PC-3 (cell line): ENCODE data around the gene ODAM. TPM values are rescaled to one million over a fixed set of nuclear protein-coding genes. Genes with fewer than 3 reads are reported as not detected.

ENCODE experiments used
- ATAC-seq: fragments of 200-7000 bp; cut with Tn5 transposase; 2 replicates; pipeline ENCODE4 v1.9.1; 2020; ENCODE audit warnings: mild to moderate bottlenecking, moderate library complexity
- BruUV-seq: library from RNA; stranded (reverse); fragments of 400-500 nt; replicated peaks from 2 replicates; lab custom pipeline; 2021; lab: Mats Ljungman, UMichigan
- CTCF ChIA-PET: fragments of 300-600 bp; sonication (Branson Sonifier 250); formaldehyde crosslinking; loops from one replicate; lab custom pipeline; 2022; ENCODE audit warnings: antibody characterized with exemption; lab: Charles Lee
- POLR2A ChIA-PET: fragments of 300-600 bp; sonication (Branson Sonifier 250); formaldehyde crosslinking; loops from one replicate; lab custom pipeline; 2022; ENCODE audit warnings: antibody characterized with exemption; ENCODE audit not compliant: unreplicated experiment; lab: Charles Lee
- DNase-seq: peaks from one replicate; pipeline ENCODE4 v3.0.0-alpha.2; 2015
- H2AFZ ChIP-seq: fragments of 300-600 bp; sonication (generic); 2 replicates; pipeline ENCODE4 v1.6.0; 2016; ENCODE audit warnings: antibody characterized with exemption, low read length
- H3F3A ChIP-seq: fragments of 300-600 bp; sonication (generic); one replicate; pipeline ENCODE4 v1.6.0; 2017; ENCODE audit warnings: antibody characterized with exemption, low read length, control low read depth, mild to moderate bottlenecking; ENCODE audit not compliant: unreplicated experiment
- H3K27ac ChIP-seq: fragments of 300-600 bp; sonication (generic); 2 replicates; pipeline ENCODE4 v1.5.1; 2016; ENCODE audit warnings: mild to moderate bottlenecking, low read length
- H3K27me3 ChIP-seq: fragments of 300-600 bp; sonication (generic); 2 replicates; pipeline ENCODE4 v1.6.1; 2016; ENCODE audit warnings: low read length, mixed read lengths
- H3K36me3 ChIP-seq: fragments of 300-600 bp; sonication (generic); 2 replicates; pipeline ENCODE4 v1.6.1; 2016; ENCODE audit warnings: low read depth, mixed run types, low read length, mixed read lengths
- H3K4me1 ChIP-seq: fragments of 300-600 bp; sonication (generic); 2 replicates; pipeline ENCODE4 v1.5.1; 2016; ENCODE audit warnings: low read length; ENCODE audit not compliant: insufficient read depth
- H3K4me2 ChIP-seq: fragments of 300-600 bp; sonication (generic); 2 replicates; pipeline ENCODE4 v1.6.0; 2016; ENCODE audit warnings: low read length
- H3K4me3 ChIP-seq: fragments of 300-600 bp; sonication (generic); 2 replicates; pipeline ENCODE4 v1.5.1; 2016; ENCODE audit warnings: mild to moderate bottlenecking, low read length, mixed read lengths
- H3K79me2 ChIP-seq: fragments of 300-600 bp; sonication (generic); 2 replicates; pipeline ENCODE4 v1.6.1; 2017; ENCODE audit warnings: low read length, mixed read lengths
- H3K9ac ChIP-seq: fragments of 300-600 bp; sonication (generic); 2 replicates; pipeline ENCODE4 v1.6.0; 2016; ENCODE audit warnings: mild to moderate bottlenecking, low read length
- H3K9me2 ChIP-seq: fragments of 300-600 bp; sonication (generic); replicated peaks from 2 replicates; pipeline ENCODE4 v1.6.1; 2016; ENCODE audit warnings: mixed run types, low read length, mixed read lengths
- H3K9me3 ChIP-seq: fragments of 300-600 bp; sonication (generic); 2 replicates; pipeline ENCODE4 v1.6.1; 2016; ENCODE audit warnings: low read length, mixed read lengths
- H4K20me1 ChIP-seq: fragments of 300-600 bp; sonication (generic); 2 replicates; pipeline ENCODE4 v1.6.1; 2016; ENCODE audit warnings: low read length, mixed read lengths
- EZH2 ChIP-seq: fragments of 300-600 bp; sonication (generic); IDR thresholded peaks from one replicate; pipeline ENCODE4 v1.6.1; 2017; ENCODE audit warnings: antibody characterized with exemption, mild to moderate bottlenecking, low read length; ENCODE audit not compliant: unreplicated experiment
- EZH2phosphoT487 ChIP-seq: fragments of 300-600 bp; sonication (generic); IDR thresholded peaks from 2 replicates; pipeline ENCODE4 v1.6.1; 2018; ENCODE audit warnings: mild to moderate bottlenecking, antibody characterized with exemption, low read length, borderline replicate concordance
- intact Hi-C: fragments of 100-400 bp; cut with micrococcal nuclease; formaldehyde crosslinking; loops from 2 replicates; pipeline ENCODE4 v1.9.0; 2023
- total RNA-seq: library from RNA; depleted of rRNA; stranded (reverse); fragments of >200 nt; gene quantifications from 2 replicates; pipeline ENCODE4 v1.2.3, GENCODE V29; 2014
- TF ChIP-seq, protein P1 (sequence below): fragments of 300-600 bp; sonication (generic); conservative IDR thresholded peaks from 2 replicates; pipeline ENCODE4 v1.5.1; 2017; ENCODE audit warnings: antibody characterized with exemption, low read depth, mild to moderate bottlenecking, low read length

The ODAM gene
- total RNA-seq, 1 experiment from 2014 or later: not detected

DNA sequence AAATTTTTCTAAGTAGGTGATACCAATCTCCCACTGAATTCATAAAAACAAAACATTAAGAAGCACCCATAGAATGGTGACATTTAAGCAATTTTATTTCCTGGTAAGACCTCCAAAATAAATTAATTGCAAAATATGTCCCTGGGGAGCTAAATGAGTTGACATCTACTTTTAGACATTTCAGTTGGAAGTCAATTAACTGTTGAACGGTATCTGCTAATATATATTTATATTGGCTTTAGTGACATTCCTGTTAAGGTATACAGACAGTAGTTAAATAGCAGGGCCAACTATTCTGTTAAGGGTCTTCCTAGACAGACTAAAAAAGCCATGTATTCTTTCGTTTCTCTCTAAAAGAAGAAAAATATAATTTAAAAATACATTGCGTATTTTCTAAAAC, 41.6 kb upstream of the ODAM start, which contains the start of gene PRR27:
Gene PRR27 (plus strand): TSS at position 301 of the 400 bp plus-strand sequence. CDS start 139 bp downstream, outside the sequence.
- Histone ChIP-seq H3K4me3 (no peak within 1 kb of the TSS), H3K4me2 (no peak within 1 kb of the TSS), H3K9me2 (no peaks in the 10 kb centered on the region), H3K79me2 (no peaks in the 10 kb centered on the region), H3K9me3 (no peaks in the 10 kb centered on the region), H3K36me3 (no peaks in the 10 kb centered on the region), H3K4me1 (no peaks in the 10 kb centered on the region), H3F3A (no peaks in the 10 kb centered on the region), H2AFZ (no peak within 1 kb of the TSS), H3K27me3 (peaks cover 26% of the 10 kb centered on the region), H3K9ac (no peak within 1 kb of the TSS), H3K27ac (no peak within 1 kb of the TSS), H4K20me1 (no peaks in the 10 kb centered on the region)
- ATAC-seq: no peak
- DNase-seq: no peak
- intact Hi-C loops: no loop called here
- no TSS peak for BruUV-seq
- ChIA-PET POLR2A (no interaction called here), CTCF (no interaction called here)
- TF ChIP-seq, protein P1, sequence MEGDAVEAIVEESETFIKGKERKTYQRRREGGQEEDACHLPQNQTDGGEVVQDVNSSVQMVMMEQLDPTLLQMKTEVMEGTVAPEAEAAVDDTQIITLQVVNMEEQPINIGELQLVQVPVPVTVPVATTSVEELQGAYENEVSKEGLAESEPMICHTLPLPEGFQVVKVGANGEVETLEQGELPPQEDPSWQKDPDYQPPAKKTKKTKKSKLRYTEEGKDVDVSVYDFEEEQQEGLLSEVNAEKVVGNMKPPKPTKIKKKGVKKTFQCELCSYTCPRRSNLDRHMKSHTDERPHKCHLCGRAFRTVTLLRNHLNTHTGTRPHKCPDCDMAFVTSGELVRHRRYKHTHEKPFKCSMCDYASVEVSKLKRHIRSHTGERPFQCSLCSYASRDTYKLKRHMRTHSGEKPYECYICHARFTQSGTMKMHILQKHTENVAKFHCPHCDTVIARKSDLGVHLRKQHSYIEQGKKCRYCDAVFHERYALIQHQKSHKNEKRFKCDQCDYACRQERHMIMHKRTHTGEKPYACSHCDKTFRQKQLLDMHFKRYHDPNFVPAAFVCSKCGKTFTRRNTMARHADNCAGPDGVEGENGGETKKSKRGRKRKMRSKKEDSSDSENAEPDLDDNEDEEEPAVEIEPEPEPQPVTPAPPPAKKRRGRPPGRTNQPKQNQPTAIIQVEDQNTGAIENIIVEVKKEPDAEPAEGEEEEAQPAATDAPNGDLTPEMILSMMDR: no peak
- TF ChIP-seq EZH2phosphoT487: no peak
- no peak for TF ChIP-seq EZH2

DNA sequence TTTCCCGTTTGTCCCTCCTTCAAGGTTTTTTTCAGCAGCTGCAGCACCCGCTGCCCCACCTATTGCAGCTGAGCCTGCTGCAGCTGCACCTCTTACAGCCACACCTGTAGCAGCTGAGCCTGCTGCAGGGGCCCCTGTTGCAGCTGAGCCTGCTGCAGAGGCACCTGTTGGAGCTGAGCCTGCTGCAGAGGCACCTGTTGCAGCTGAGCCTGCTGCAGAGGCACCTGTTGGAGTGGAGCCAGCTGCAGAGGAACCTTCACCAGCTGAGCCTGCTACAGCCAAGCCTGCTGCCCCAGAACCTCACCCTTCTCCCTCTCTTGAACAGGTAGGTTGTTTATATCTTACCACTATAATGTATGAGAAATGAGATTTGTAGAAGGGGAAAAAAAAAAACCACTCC, 36.9 kb upstream of the ODAM start:
- no peak overlapping the region for H3K9ac ChIP-seq
- TF ChIP-seq EZH2 (no peak), EZH2phosphoT487 (no peak)
- TF ChIP-seq, protein P1: no peak
- no peak overlapping the region for H2AFZ ChIP-seq
- no peak overlapping the region for H3K4me2 ChIP-seq
- no peaks in the 10 kb centered on the region for H3K79me2 ChIP-seq
- ATAC-seq: no peak
- H3K27ac ChIP-seq: no peak overlapping the region
- H3K27me3 ChIP-seq: peaks cover 19% of the 10 kb centered on the region
- no peaks in the 10 kb centered on the region for H3K36me3 ChIP-seq
- POLR2A ChIA-PET: no interaction called here
- H3K9me3 ChIP-seq: no peaks in the 10 kb centered on the region
- CTCF ChIA-PET: no interaction called here
- H3K4me3 ChIP-seq: no peak overlapping the region
- no peaks in the 10 kb centered on the region for H4K20me1 ChIP-seq
- no peaks in the 10 kb centered on the region for H3K4me1 ChIP-seq
- DNase-seq: no peak
- intact Hi-C loops: no loop called here
- H3K9me2 ChIP-seq: no peaks in the 10 kb centered on the region
- H3F3A ChIP-seq: no peaks in the 10 kb centered on the region
- no TSS peak for BruUV-seq

DNA sequence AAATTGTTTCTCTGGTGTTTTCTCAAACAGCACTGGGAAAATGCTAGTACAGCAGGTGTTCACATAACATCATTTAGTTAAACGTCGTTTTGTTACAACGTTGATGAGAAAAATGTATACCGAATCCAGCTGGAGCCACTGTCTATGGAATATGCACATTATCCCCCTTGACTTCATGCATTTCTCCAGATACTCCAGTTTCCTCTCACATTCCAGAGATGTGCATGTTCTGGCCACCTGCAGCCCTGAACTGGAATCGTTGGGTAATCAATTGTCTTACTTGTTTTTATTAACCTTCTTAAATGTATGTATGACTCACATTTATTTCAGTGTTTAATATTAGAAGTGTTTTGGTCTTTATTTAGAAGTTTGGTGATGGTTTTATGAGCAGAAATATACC, 18.4 kb upstream of the ODAM start:
- no peaks in the 10 kb centered on the region for H3K9me3 ChIP-seq
- no peak overlapping the region for H2AFZ ChIP-seq
- no peaks in the 10 kb centered on the region for H3F3A ChIP-seq
- no peaks in the 10 kb centered on the region for H3K4me1 ChIP-seq
- DNase-seq: no peak
- no peaks in the 10 kb centered on the region for H3K36me3 ChIP-seq
- H3K27me3 ChIP-seq: peaks cover 11% of the 10 kb centered on the region; the same call in 1 of the 2 replicates
- no peak overlapping the region for H3K4me3 ChIP-seq
- ChIA-PET CTCF (no interaction called here), POLR2A (no interaction called here)
- H3K9me2 ChIP-seq: no peaks in the 10 kb centered on the region
- intact Hi-C loops: no loop called here
- H3K79me2 ChIP-seq: no peaks in the 10 kb centered on the region
- ATAC-seq: no peak
- H3K4me2 ChIP-seq: no peak overlapping the region
- H4K20me1 ChIP-seq: no peaks in the 10 kb centered on the region
- no peak overlapping the region for H3K9ac ChIP-seq
- TF ChIP-seq, protein P1: no peak
- BruUV-seq: no TSS peak
- no peak overlapping the region for H3K27ac ChIP-seq
